ENCODE data around the gene RFX2.
A peak's percentile ranks its signal among the peaks of the same experiment; 100 is the strongest.
"Not testable (repeated sequence)": the region's sequence is repeated elsewhere in the genome, so short reads cannot be mapped to it uniquely, and the experiment has no call there.

RFX2 gene

DNA sequence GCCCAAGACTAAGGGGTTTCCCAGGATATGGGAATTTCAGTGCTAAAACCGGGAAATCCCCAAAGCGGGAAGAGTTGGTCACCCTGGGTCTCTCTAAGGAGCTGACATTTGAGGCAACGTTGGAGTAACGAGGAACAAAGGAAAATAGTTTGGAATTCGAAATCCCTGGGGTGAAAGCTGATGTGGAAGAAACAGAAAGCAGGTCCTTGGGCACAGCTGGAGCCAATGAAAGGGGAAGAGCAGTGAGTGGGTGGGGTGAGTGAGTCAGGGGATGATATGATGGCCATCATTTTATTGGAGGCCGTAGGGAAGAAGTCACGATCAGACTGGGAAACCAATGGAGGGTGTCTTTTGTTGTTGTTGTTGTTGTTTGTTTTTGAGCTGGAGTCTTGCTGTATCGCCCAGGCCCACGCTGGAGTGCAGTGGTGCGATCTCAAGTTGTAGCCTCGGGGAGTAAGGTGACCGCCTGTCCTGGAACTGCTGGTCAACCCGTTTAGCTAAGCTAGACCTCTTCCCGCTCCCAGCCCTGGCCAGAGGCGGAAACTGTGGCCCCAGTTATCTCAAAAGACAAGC lies 3.4 kb upstream of the RFX2 start:
- no peak overlapping the region for H4K91ac ChIP-seq (ENCODE audit: low read depth, low read length, poor library complexity)
- WGBS, 2 donors (ENCODE audit: extremely low coverage in 2 of 2, insufficient read length in 2 of 2, insufficient replicate concordance in 1 of 2), result no CpG with 5 or more reads among the region's 15 CpGs
- no peak overlapping the region for H2BK12ac ChIP-seq (ENCODE audit: low read length)
- H3K9ac ChIP-seq (ENCODE audit: low read depth, low read length, poor library complexity), result no peak overlapping the region
- peaks cover 0 to 13% (median 9%) of the 10 kb centered on the region in 3 experiments for H3K27me3 ChIP-seq (ENCODE audit: control insufficient read depth in 3 of 3, insufficient read depth in 3 of 3, low read depth in 1 of 3, low read length in 3 of 3)
- H3K36me3 ChIP-seq (replicated peaks in 1 of 2; ENCODE audit: control insufficient read depth in 2 of 2, insufficient read depth in 2 of 2, low read length in 2 of 2), result no peaks in the 10 kb centered on the region
- H3K4ac ChIP-seq (ENCODE audit: low read length), result no peak overlapping the region
- DNase-seq (ENCODE audit: low spot score), result no peak
- no peak overlapping the region for H2BK120ac ChIP-seq (ENCODE audit: low read depth, low read length)
- no peak overlapping the region for H2BK5ac ChIP-seq (ENCODE audit: low read length)
- H2BK15ac ChIP-seq (ENCODE audit: low read length), result no peak overlapping the region
- peaks cover 2% of the 10 kb centered on the region for H3K79me1 ChIP-seq (ENCODE audit: low read depth, low read length)
- peak overlapping the region; percentile 40 for H2AFZ ChIP-seq (ENCODE audit: low read length)
- H3K9me3 ChIP-seq (replicated peaks in 1 of 2; ENCODE audit: control insufficient read depth in 2 of 2, insufficient read depth in 1 of 2, low read depth in 1 of 2, low read length in 2 of 2), result peaks cover 0 to 6% of the 10 kb centered on the region in 2 donors
- H3K4me3 ChIP-seq (ENCODE audit: low read length in 2 of 2), result peak overlapping the region in 1 of 2 donors; percentile 12
- no peak overlapping the region for H3K23ac ChIP-seq (ENCODE audit: low read depth, low read length, poor library complexity)
- no peak overlapping the region for H2AK5ac ChIP-seq (ENCODE audit: low read depth, low read length)
- H3K14ac ChIP-seq (ENCODE audit: low read length), result no peak overlapping the region
- H3K4me2 ChIP-seq (ENCODE audit: insufficient read depth, low read length, poor library complexity, severe bottlenecking), result no peak overlapping the region
- no peak overlapping the region for H3K27ac ChIP-seq (replicated peaks; ENCODE audit: low read length)
- no peak overlapping the region for H3K18ac ChIP-seq (ENCODE audit: low read length)
- H4K8ac ChIP-seq (ENCODE audit: low read depth, low read length), result no peak overlapping the region
- H3K4me1 ChIP-seq (ENCODE audit: control insufficient read depth in 2 of 2, insufficient read depth in 1 of 2, low read depth in 1 of 2, low read length in 2 of 2), result peaks cover 0 to 8% of the 10 kb centered on the region in 2 donors

DNA sequence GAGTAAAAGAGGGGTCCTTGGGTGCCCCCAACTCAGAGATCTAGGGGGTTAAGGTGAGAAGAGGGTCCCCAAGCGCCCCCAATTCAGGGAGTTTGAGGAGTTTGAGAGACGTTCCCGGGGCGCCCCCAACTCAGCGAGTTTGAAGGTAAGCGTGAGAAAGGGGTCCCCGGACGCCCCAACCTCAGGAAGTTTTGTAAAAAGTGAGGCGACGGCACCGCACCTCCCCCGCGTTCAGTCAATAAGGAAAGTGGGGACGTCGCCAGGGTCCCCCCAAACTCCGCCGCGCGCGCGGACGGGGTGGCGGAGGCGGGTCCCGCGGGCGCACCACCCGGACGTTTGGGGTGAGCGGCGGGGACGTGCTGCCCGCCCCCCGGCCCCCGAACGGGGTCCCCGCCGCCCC lies 353 bp downstream of the RFX2 start:
- no peak overlapping the region for H2BK5ac ChIP-seq (ENCODE audit: low read length)
- peaks cover 4 to 8% of the 10 kb centered on the region in 2 donors for H3K4me1 ChIP-seq (ENCODE audit: control insufficient read depth in 2 of 2, insufficient read depth in 1 of 2, low read depth in 1 of 2, low read length in 2 of 2)
- no peaks in the 10 kb centered on the region for H3K9me3 ChIP-seq (replicated peaks in 1 of 2; ENCODE audit: control insufficient read depth in 2 of 2, insufficient read depth in 1 of 2, low read depth in 1 of 2, low read length in 2 of 2)
- peak overlapping the region; percentile 51 for H3K14ac ChIP-seq (ENCODE audit: low read length)
- no peak for DNase-seq (ENCODE audit: low spot score)
- no peak overlapping the region for H3K23ac ChIP-seq (ENCODE audit: low read depth, low read length, poor library complexity)
- H2AK5ac ChIP-seq (ENCODE audit: low read depth, low read length), result no peak overlapping the region
- no CpG with 5 or more reads among the region's 38 CpGs for WGBS, 2 donors (ENCODE audit: extremely low coverage in 2 of 2, insufficient read length in 2 of 2, insufficient replicate concordance in 1 of 2)
- no peak overlapping the region for H4K91ac ChIP-seq (ENCODE audit: low read depth, low read length, poor library complexity)
- H3K9ac ChIP-seq (ENCODE audit: low read depth, low read length, poor library complexity), result no peak overlapping the region
- H3K4me3 ChIP-seq (ENCODE audit: low read length in 2 of 2), result peak overlapping the region; percentile 48 to 84
- no peak overlapping the region for H2BK120ac ChIP-seq (ENCODE audit: low read depth, low read length)
- peak overlapping the region; percentile 32 for H2BK15ac ChIP-seq (ENCODE audit: low read length)
- no peaks in the 10 kb centered on the region for H3K36me3 ChIP-seq (replicated peaks in 1 of 2; ENCODE audit: control insufficient read depth in 2 of 2, insufficient read depth in 2 of 2, low read length in 2 of 2)
- no peak overlapping the region for H4K8ac ChIP-seq (ENCODE audit: low read depth, low read length)
- H3K18ac ChIP-seq (ENCODE audit: low read length), result peak overlapping the region; percentile 74
- H3K27ac ChIP-seq (replicated peaks; ENCODE audit: low read length), result no peak overlapping the region
- H3K4me2 ChIP-seq (ENCODE audit: insufficient read depth, low read length, poor library complexity, severe bottlenecking), result peak overlapping the region; percentile 86
- H2AFZ ChIP-seq (ENCODE audit: low read length), result peak overlapping the region; percentile 24
- H3K4ac ChIP-seq (ENCODE audit: low read length), result no peak overlapping the region
- H2BK12ac ChIP-seq (ENCODE audit: low read length), result no peak overlapping the region
- peaks cover 0 to 20% (median 9%) of the 10 kb centered on the region in 3 experiments for H3K27me3 ChIP-seq (ENCODE audit: control insufficient read depth in 3 of 3, insufficient read depth in 3 of 3, low read depth in 1 of 3, low read length in 3 of 3)
- peaks cover 2% of the 10 kb centered on the region for H3K79me1 ChIP-seq (ENCODE audit: low read depth, low read length)

DNA sequence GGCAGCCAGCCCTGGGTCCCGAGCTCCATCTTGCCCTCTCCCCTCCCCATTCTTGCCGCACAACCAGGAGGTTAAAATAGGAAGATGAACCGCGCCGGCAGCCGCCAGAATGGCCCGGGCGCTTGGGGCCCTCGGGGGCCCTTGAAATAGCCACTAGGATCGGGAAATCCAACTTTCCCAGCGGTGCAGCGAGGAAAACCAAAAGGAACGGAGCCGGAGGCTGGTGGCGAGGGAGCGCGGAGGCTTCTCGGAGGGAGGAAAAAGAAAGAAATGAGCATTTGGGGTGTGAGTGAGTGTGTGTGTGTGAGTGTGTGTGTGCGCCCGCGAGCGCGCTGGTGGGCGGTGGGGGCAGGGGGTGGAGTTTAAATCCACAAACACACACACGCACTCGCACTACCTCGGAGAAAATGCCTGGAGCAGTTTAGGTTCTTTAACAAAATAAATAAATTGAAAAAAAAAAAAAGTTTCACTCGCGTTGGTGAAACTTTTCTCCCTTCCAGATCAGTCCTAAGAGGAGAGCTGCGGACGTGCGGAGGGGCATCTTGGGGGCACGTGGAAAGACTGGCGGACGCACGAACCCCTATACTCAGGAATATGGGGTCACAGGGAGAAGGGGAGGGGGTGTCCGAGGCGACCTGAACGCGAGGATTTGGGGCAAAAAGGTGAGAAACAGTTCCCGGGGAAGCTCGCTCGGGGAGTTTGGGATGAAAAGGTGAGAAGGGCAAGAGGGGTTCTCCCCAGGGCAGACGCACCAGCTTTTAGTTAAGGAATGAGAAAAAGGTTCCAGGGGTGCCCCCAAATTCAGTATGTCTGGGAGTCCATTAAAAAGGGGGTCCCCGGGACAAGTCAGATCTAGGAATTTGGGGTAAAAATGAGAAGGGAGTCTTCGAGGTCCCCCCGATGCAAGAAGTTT lies 1.3 kb downstream of the RFX2 start:
- no peak overlapping the region for H3K4ac ChIP-seq (ENCODE audit: low read length)
- H4K91ac ChIP-seq (ENCODE audit: low read depth, low read length, poor library complexity), result no peak overlapping the region
- DNase-seq (ENCODE audit: low spot score), result no peak
- H2BK12ac ChIP-seq (ENCODE audit: low read length), result peak overlapping the region; percentile 22
- H3K79me1 ChIP-seq (ENCODE audit: low read depth, low read length), result peaks cover 2% of the 10 kb centered on the region
- no peak overlapping the region for H4K8ac ChIP-seq (ENCODE audit: low read depth, low read length)
- H3K4me1 ChIP-seq (ENCODE audit: control insufficient read depth in 2 of 2, insufficient read depth in 1 of 2, low read depth in 1 of 2, low read length in 2 of 2), result peaks cover 4 to 8% of the 10 kb centered on the region in 2 donors
- H3K9me3 ChIP-seq (replicated peaks in 1 of 2; ENCODE audit: control insufficient read depth in 2 of 2, insufficient read depth in 1 of 2, low read depth in 1 of 2, low read length in 2 of 2), result no peaks in the 10 kb centered on the region
- H3K9ac ChIP-seq (ENCODE audit: low read depth, low read length, poor library complexity), result peak overlapping the region; percentile 40
- peak overlapping the region; percentile 48 to 84 for H3K4me3 ChIP-seq (ENCODE audit: low read length in 2 of 2)
- WGBS, 2 donors (ENCODE audit: extremely low coverage in 2 of 2, insufficient read length in 2 of 2, insufficient replicate concordance in 1 of 2), result no CpG with 5 or more reads among the region's 47 CpGs
- peak overlapping the region; percentile 83 for H2AFZ ChIP-seq (ENCODE audit: low read length)
- no peaks in the 10 kb centered on the region for H3K36me3 ChIP-seq (replicated peaks in 1 of 2; ENCODE audit: control insufficient read depth in 2 of 2, insufficient read depth in 2 of 2, low read length in 2 of 2)
- no peak overlapping the region for H2BK120ac ChIP-seq (ENCODE audit: low read depth, low read length)
- peak overlapping the region; percentile 50 for H3K23ac ChIP-seq (ENCODE audit: low read depth, low read length, poor library complexity)
- H3K27me3 ChIP-seq (ENCODE audit: control insufficient read depth in 3 of 3, insufficient read depth in 3 of 3, low read depth in 1 of 3, low read length in 3 of 3), result peaks cover 0 to 20% (median 9%) of the 10 kb centered on the region in 3 experiments
- no peak overlapping the region for H2BK5ac ChIP-seq (ENCODE audit: low read length)
- no peak overlapping the region for H3K27ac ChIP-seq (replicated peaks; ENCODE audit: low read length)
- H3K14ac ChIP-seq (ENCODE audit: low read length), result no peak overlapping the region
- no peak overlapping the region for H2BK15ac ChIP-seq (ENCODE audit: low read length)
- peak overlapping the region; percentile 86 for H3K4me2 ChIP-seq (ENCODE audit: insufficient read depth, low read length, poor library complexity, severe bottlenecking)
- H3K18ac ChIP-seq (ENCODE audit: low read length), result peak overlapping the region; percentile 86
- H2AK5ac ChIP-seq (ENCODE audit: low read depth, low read length), result peak overlapping the region; percentile 73

DNA sequence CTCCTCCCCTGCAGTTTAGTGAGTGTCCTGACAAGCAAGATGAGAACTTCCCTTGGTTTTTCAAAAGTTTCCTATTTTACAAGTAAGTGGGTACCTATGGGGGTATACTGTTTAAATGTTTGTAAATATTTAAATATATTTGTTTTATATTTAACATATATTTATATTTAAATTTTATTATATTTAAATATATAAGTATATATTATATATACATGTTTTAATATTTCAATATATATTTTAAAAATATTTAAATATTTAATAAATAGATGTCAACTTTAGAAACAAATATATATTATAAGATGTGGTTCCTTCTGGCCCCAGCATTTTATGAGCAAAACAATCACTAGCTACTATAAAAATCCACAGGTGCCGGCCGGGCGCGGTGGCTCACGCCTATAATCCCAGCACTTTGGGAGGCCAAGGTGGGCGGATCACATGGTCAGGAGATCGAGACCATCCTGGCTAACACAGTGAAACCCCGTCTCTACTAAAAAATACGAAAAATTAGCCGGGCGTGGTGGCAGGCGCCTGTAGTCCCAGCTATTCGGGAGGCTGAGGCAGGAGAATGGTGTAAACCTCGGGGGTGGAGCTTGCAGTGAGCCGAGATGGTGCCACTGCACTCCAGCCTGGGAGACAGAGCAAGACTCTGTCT lies 3.5 kb downstream of the RFX2 start:
- H3K4ac ChIP-seq (ENCODE audit: low read length); H3K27ac ChIP-seq (replicated peaks; ENCODE audit: low read length); DNase-seq (ENCODE audit: low spot score); H3K4me2 ChIP-seq (ENCODE audit: insufficient read depth, low read length, poor library complexity, severe bottlenecking); H2AFZ ChIP-seq (ENCODE audit: low read length); H3K9ac ChIP-seq (ENCODE audit: low read depth, low read length, poor library complexity); H4K91ac ChIP-seq (ENCODE audit: low read depth, low read length, poor library complexity); H3K79me1 ChIP-seq (ENCODE audit: low read depth, low read length); H4K8ac ChIP-seq (ENCODE audit: low read depth, low read length); H3K4me3 ChIP-seq (ENCODE audit: low read length in 2 of 2); H3K14ac ChIP-seq (ENCODE audit: low read length); H2BK15ac ChIP-seq (ENCODE audit: low read length); H3K9me3 ChIP-seq (replicated peaks in 1 of 2; ENCODE audit: control insufficient read depth in 2 of 2, insufficient read depth in 1 of 2, low read depth in 1 of 2, low read length in 2 of 2); H3K4me1 ChIP-seq (ENCODE audit: control insufficient read depth in 2 of 2, insufficient read depth in 1 of 2, low read depth in 1 of 2, low read length in 2 of 2); H2BK12ac ChIP-seq (ENCODE audit: low read length); H2BK5ac ChIP-seq (ENCODE audit: low read length); H2BK120ac ChIP-seq (ENCODE audit: low read depth, low read length); H2AK5ac ChIP-seq (ENCODE audit: low read depth, low read length); H3K36me3 ChIP-seq (replicated peaks in 1 of 2; ENCODE audit: control insufficient read depth in 2 of 2, insufficient read depth in 2 of 2, low read length in 2 of 2); H3K23ac ChIP-seq (ENCODE audit: low read depth, low read length, poor library complexity); H3K18ac ChIP-seq (ENCODE audit: low read length): not testable (repeated sequence)
- WGBS, 2 donors (ENCODE audit: extremely low coverage in 2 of 2, insufficient read length in 2 of 2, insufficient replicate concordance in 1 of 2), result no CpG with 5 or more reads among the region's 15 CpGs
- H3K27me3 ChIP-seq (ENCODE audit: control insufficient read depth in 3 of 3, insufficient read depth in 3 of 3, low read depth in 1 of 3, low read length in 3 of 3), result peaks cover 0 to 20% (median 9%) of the 10 kb centered on the region in 3 experiments
